Jurkat, Clone E6-1 (cell line): ENCODE data around the gene SLC12A3.

Source experiments
- DNase-seq: peaks from one replicate; pipeline ENCODE4 v3.0.0-alpha.2; 2011; ENCODE audit warnings: low read depth, low spot score
- H3K4me3 ChIP-seq: 2 replicates; pipeline ENCODE4 v1.5.1; 2011; ENCODE audit warnings: mild to moderate bottlenecking, low read length, control low read depth, moderate library complexity

SLC12A3 gene

GRCh38 chr16:56950051-56950450, 85.0 kb downstream of the SLC12A3 start:
- no peak overlapping the region for H3K4me3 ChIP-seq
- DNase-seq, result no peak

- DNase-seq, result no peak
- no peak overlapping the region for H3K4me3 ChIP-seq
Measured at GRCh38 chr16:56950455-56950854, 85.4 kb downstream of the SLC12A3 start.

- H3K4me3 ChIP-seq, result no peak overlapping the region
- peak; percentile 36 for DNase-seq
Measured at GRCh38 chr16:56950881-56951771, 86.1 kb downstream of the SLC12A3 start.

- H3K4me3 ChIP-seq, result no peak overlapping the region
- no peak for DNase-seq
Measured at GRCh38 chr16:56953006-56953405, 88.0 kb downstream of the SLC12A3 start.

GRCh38 chr16:56956076-56956475, 91.1 kb downstream of the SLC12A3 start:
- DNase-seq, result no peak

GRCh38 chr16:56956756-56957155, 91.7 kb downstream of the SLC12A3 start:
- DNase-seq, result no peak
- no peak overlapping the region for H3K4me3 ChIP-seq

More at GRCh38 chr16:56956076-56956475, 91.1 kb downstream of the SLC12A3 start:
- no peak overlapping the region for H3K4me3 ChIP-seq

DNA sequence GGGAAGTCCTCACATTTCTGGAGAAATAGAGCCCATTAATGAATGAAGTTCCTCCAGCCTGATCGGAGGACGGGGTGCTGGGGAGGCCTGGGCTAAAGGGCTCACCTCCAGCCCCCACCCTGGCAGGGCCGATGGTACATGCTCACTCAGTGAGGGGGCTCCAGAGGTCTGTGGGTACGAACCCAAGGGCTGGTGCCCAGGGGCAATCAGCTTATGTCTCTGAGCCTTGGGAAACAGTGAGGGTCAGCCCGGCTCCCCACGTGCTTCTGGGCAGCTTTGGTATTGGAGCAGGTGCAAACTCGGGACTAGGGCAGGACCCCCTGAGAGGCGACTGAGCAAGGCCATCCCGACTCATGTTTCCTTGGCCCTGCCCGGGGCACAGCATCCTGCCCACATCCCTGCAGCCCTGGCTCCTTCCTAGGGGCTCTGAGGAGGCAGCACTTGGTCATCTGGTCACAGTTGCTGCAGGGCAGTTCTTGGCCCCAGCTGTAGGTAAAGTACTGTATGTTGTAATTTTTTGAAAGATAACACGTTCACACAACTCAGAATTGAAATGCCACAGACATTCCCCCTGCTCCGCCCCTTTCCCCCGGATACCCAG, 95.8 kb downstream of the SLC12A3 start:
- H3K4me3 ChIP-seq, result no peak overlapping the region
- no peak for DNase-seq

DNA sequence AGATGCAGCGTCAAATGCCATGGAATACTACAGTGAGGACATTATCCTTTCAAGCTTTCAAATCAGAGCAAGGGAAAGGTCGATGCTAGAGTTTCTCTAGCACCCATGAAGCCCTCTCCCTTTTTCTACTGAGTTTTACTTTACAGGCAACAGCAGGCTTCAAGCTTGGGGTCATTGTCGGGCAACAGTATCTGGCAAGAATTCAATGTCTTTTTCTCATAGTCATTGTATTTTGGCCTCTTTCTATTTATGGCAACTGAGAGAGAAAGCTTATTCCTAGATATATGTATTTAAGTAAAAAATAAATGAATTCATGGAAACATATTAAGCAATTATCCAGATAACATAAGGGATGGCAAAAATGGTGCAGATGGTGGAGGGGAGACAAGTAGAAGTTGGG, 96.4 kb downstream of the SLC12A3 start:
- no peak for DNase-seq
- H3K4me3 ChIP-seq, result no peak overlapping the region

GRCh38 chr16:56961851-56962281, 96.9 kb downstream of the SLC12A3 start, which contains the start of gene CETP:
Gene CETP, plus strand, starts transcription at chr16:56961950. Its CDS starts 30 bp downstream, at chr16:56961980.
- H3K4me3 ChIP-seq, result no peak within 1 kb of the TSS
- DNase-seq, result no peak

DNA sequence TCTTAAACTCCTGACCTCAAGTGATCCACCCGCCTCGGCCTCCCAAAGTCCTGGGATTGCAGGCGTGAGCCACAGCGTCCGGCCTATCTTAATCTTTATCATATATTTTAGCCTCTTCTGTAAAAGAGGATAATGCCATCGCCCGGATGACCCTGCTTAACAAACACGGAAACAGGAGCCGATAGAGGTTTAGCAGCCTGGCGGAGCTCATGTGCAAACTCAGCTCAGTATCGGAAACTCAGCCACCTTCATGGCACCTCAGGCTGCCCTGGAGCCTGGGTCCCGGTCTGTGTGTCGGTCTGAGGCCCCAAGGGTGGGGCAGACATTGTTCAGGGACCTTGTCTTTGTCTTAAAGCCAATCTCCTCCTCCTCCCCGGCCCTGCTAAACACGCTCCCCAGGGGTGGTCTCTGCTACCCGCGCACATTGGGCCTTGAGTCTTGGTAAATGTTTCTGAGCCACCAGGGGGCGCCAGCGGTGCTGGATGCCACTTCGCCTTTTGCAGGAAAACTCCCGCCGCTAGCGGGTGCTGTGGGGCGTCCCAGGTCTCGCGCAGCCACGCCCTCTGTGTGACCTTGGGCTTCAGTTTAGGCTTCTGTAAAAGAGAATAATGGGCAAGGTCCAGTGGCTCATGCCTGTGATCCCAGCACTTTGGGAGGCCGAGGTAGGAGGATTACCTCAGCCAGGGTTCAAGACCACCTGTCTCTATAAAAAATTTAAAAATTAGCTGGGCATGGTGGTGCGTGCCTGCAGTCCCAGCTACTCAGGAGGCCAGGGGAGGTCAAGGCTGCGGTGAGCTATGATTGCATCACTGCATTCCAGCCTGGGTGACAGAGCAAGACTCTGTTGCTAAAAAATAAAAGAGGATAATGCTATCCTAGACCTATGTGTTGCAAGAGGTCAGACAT, 99.5 kb downstream of the SLC12A3 start:
- peak; percentile 87 for DNase-seq
- no peak overlapping the region for H3K4me3 ChIP-seq
